ENCODE results near the gene PCP4L1.

- TF ChIP-seq CTCF (IDR thresholded peaks at IDR 0.05) (no peak), POLR2A (IDR thresholded peaks at IDR 0.05) (no peak)
These were observed 2.1 kb downstream of the PCP4L1 start for GRCh38 chr1:161260376-161261260.

All from ovary (tissue), 3 donors.